ENCODE measurements around the gene RNU6-7.

- TF ChIP-seq CTCF (IDR thresholded peaks at IDR 0.05) = no peak
- TF ChIP-seq POLR2A (IDR thresholded peaks at IDR 0.05) = no peak
These were observed 47.5 kb downstream of the RNU6-7 start for GRCh38 chr14:32249371-32249770.
